ENCODE data around the gene SDHAF4.

Gene SDHAF4

DNA sequence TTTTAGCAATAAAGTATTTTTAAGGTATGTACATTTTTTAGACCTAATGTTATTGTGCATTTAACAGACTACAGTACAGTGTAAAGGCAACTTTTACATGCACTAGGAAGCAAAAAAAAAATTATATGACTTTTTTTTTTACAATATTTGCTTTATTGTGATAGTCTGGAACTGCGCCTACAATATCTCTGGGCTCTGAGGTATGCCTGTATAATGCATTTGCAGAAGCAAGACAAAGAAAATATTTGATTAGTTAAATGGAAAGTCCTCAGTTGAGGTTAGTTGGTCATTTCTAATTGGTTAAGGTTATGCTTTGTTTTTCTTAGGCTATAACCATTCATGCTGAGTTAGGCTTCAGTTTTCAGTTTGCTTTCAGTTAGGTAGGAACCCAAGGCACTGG, 54.0 kb downstream of the SDHAF4 start:
- H3K27ac ChIP-seq (ENCODE audit: low read depth in 2 of 2, low read length in 2 of 2), result no peak overlapping the region
- no peaks in the 10 kb centered on the region for H3K36me3 ChIP-seq (ENCODE audit: control insufficient read depth in 2 of 2, insufficient read depth in 2 of 2, low read length in 2 of 2)
- H3K9ac ChIP-seq (ENCODE audit: low read depth in 1 of 2, low read length in 2 of 2), result no peak overlapping the region
- H3K4me3 ChIP-seq (ENCODE audit: low read length in 2 of 2), result no peak overlapping the region
- H3K9me3 ChIP-seq (ENCODE audit: control insufficient read depth in 2 of 2, low read length in 2 of 2), result no peaks in the 10 kb centered on the region
- peaks cover 0 to 2% of the 10 kb centered on the region in 2 donors for H3K27me3 ChIP-seq (ENCODE audit: control insufficient read depth in 2 of 2, insufficient read depth in 2 of 2, low read length in 2 of 2)
- H3K4me1 ChIP-seq (ENCODE audit: control insufficient read depth in 2 of 2, insufficient read depth in 2 of 2, low read length in 2 of 2), result no peaks in the 10 kb centered on the region

GRCh38 chr6:70622461-70622860, 55.7 kb downstream of the SDHAF4 start:
- Histone ChIP-seq H3K27ac (ENCODE audit: low read depth in 2 of 2, low read length in 2 of 2) (no peak overlapping the region), H3K36me3 (ENCODE audit: control insufficient read depth in 2 of 2, insufficient read depth in 2 of 2, low read length in 2 of 2) (no peaks in the 10 kb centered on the region), H3K9me3 (ENCODE audit: control insufficient read depth in 2 of 2, low read length in 2 of 2) (no peaks in the 10 kb centered on the region), H3K27me3 (ENCODE audit: control insufficient read depth in 2 of 2, insufficient read depth in 2 of 2, low read length in 2 of 2) (peaks cover 0 to 2% of the 10 kb centered on the region in 2 donors), H3K9ac (ENCODE audit: low read depth in 1 of 2, low read length in 2 of 2) (no peak overlapping the region), H3K4me1 (ENCODE audit: control insufficient read depth in 2 of 2, insufficient read depth in 2 of 2, low read length in 2 of 2) (no peaks in the 10 kb centered on the region), H3K4me3 (ENCODE audit: low read length in 2 of 2) (no peak overlapping the region)

DNA sequence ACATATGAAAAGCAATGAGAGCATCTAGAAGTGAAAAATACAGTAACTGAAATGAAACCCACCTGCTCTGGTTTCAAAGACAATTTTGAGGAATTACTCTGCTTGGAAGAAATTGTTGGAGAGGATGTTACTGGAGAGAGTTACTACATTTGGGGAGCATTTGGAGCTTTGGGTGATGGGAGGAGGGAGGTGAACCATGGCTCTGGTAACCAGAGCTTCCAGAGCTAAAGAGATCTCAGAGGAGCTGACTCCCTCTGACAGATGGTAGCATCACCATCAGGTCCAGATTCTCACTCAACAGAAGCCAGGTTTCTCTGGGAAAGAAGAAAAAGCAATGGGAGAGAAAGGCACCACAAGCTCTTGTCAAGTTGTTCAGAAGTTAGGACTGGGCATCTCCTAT, 58.7 kb downstream of the SDHAF4 start:
- H3K9me3 ChIP-seq (ENCODE audit: control insufficient read depth in 2 of 2, low read length in 2 of 2), result no peaks in the 10 kb centered on the region
- no peaks in the 10 kb centered on the region for H3K4me1 ChIP-seq (ENCODE audit: control insufficient read depth in 2 of 2, insufficient read depth in 2 of 2, low read length in 2 of 2)
- no peak overlapping the region for H3K9ac ChIP-seq (ENCODE audit: low read depth in 1 of 2, low read length in 2 of 2)
- H3K4me3 ChIP-seq (ENCODE audit: low read length in 2 of 2), result no peak overlapping the region
- no peaks in the 10 kb centered on the region for H3K36me3 ChIP-seq (ENCODE audit: control insufficient read depth in 2 of 2, insufficient read depth in 2 of 2, low read length in 2 of 2)
- no peak overlapping the region for H3K27ac ChIP-seq (ENCODE audit: low read depth in 2 of 2, low read length in 2 of 2)
- H3K27me3 ChIP-seq (ENCODE audit: control insufficient read depth in 2 of 2, insufficient read depth in 2 of 2, low read length in 2 of 2), result peaks cover 2 to 5% of the 10 kb centered on the region in 2 donors

GRCh38 chr6:70627500-70628254, 60.9 kb downstream of the SDHAF4 start:
- no peaks in the 10 kb centered on the region for H3K9me3 ChIP-seq (ENCODE audit: control insufficient read depth in 2 of 2, low read length in 2 of 2)
- H3K4me1 ChIP-seq (ENCODE audit: control insufficient read depth in 2 of 2, insufficient read depth in 2 of 2, low read length in 2 of 2), result no peaks in the 10 kb centered on the region
- H3K4me3 ChIP-seq (ENCODE audit: low read length in 2 of 2), result no peak overlapping the region
- no peak overlapping the region for H3K27ac ChIP-seq (ENCODE audit: low read depth in 2 of 2, low read length in 2 of 2)
- no peak overlapping the region for H3K9ac ChIP-seq (ENCODE audit: low read depth in 1 of 2, low read length in 2 of 2)
- no peaks in the 10 kb centered on the region for H3K36me3 ChIP-seq (ENCODE audit: control insufficient read depth in 2 of 2, insufficient read depth in 2 of 2, low read length in 2 of 2)
- H3K27me3 ChIP-seq (ENCODE audit: control insufficient read depth in 2 of 2, insufficient read depth in 2 of 2, low read length in 2 of 2), result peaks cover 0 to 5% of the 10 kb centered on the region in 2 donors

GRCh38 chr6:70629929-70630328, 63.2 kb downstream of the SDHAF4 start:
- Histone ChIP-seq H3K9ac (ENCODE audit: low read depth in 1 of 2, low read length in 2 of 2) (no peak overlapping the region), H3K4me1 (ENCODE audit: control insufficient read depth in 2 of 2, insufficient read depth in 2 of 2, low read length in 2 of 2) (no peaks in the 10 kb centered on the region), H3K36me3 (ENCODE audit: control insufficient read depth in 2 of 2, insufficient read depth in 2 of 2, low read length in 2 of 2) (no peaks in the 10 kb centered on the region), H3K4me3 (ENCODE audit: low read length in 2 of 2) (no peak overlapping the region), H3K9me3 (ENCODE audit: control insufficient read depth in 2 of 2, low read length in 2 of 2) (no peaks in the 10 kb centered on the region), H3K27ac (ENCODE audit: low read depth in 2 of 2, low read length in 2 of 2) (no peak overlapping the region), H3K27me3 (ENCODE audit: control insufficient read depth in 2 of 2, insufficient read depth in 2 of 2, low read length in 2 of 2) (peaks cover 0 to 5% of the 10 kb centered on the region in 2 donors)

GRCh38 chr6:70633870-70634269, 67.1 kb downstream of the SDHAF4 start:
- no peaks in the 10 kb centered on the region for H3K4me1 ChIP-seq (ENCODE audit: control insufficient read depth in 2 of 2, insufficient read depth in 2 of 2, low read length in 2 of 2)
- H3K9ac ChIP-seq (ENCODE audit: low read depth in 1 of 2, low read length in 2 of 2), result no peak overlapping the region
- H3K27ac ChIP-seq (ENCODE audit: low read depth in 2 of 2, low read length in 2 of 2), result no peak overlapping the region

GRCh38 chr6:70636596-70636995, 69.9 kb downstream of the SDHAF4 start:
- no peaks in the 10 kb centered on the region for H3K27me3 ChIP-seq (ENCODE audit: control insufficient read depth in 2 of 2, insufficient read depth in 2 of 2, low read length in 2 of 2)
- H3K36me3 ChIP-seq (ENCODE audit: control insufficient read depth in 2 of 2, insufficient read depth in 2 of 2, low read length in 2 of 2), result no peaks in the 10 kb centered on the region
- H3K4me1 ChIP-seq (ENCODE audit: control insufficient read depth in 2 of 2, insufficient read depth in 2 of 2, low read length in 2 of 2), result no peaks in the 10 kb centered on the region
- no peaks in the 10 kb centered on the region for H3K9me3 ChIP-seq (ENCODE audit: control insufficient read depth in 2 of 2, low read length in 2 of 2)
- no peak overlapping the region for H3K4me3 ChIP-seq (ENCODE audit: low read length in 2 of 2)
- no peak overlapping the region for H3K27ac ChIP-seq (ENCODE audit: low read depth in 2 of 2, low read length in 2 of 2)
- H3K9ac ChIP-seq (ENCODE audit: low read depth in 1 of 2, low read length in 2 of 2), result no peak overlapping the region

More at GRCh38 chr6:70633870-70634269, 67.1 kb downstream of the SDHAF4 start:
- Histone ChIP-seq H3K9me3 (ENCODE audit: control insufficient read depth in 2 of 2, low read length in 2 of 2) (no peaks in the 10 kb centered on the region), H3K4me3 (ENCODE audit: low read length in 2 of 2) (no peak overlapping the region), H3K27me3 (ENCODE audit: control insufficient read depth in 2 of 2, insufficient read depth in 2 of 2, low read length in 2 of 2) (peaks cover 0 to 5% of the 10 kb centered on the region in 2 donors), H3K36me3 (ENCODE audit: control insufficient read depth in 2 of 2, insufficient read depth in 2 of 2, low read length in 2 of 2) (no peaks in the 10 kb centered on the region)

GRCh38 chr6:70638468-70638867, 71.7 kb downstream of the SDHAF4 start:
- Histone ChIP-seq H3K4me3 (ENCODE audit: low read length in 2 of 2) (no peak overlapping the region), H3K27me3 (ENCODE audit: control insufficient read depth in 2 of 2, insufficient read depth in 2 of 2, low read length in 2 of 2) (no peaks in the 10 kb centered on the region), H3K9ac (ENCODE audit: low read depth in 1 of 2, low read length in 2 of 2) (no peak overlapping the region), H3K36me3 (ENCODE audit: control insufficient read depth in 2 of 2, insufficient read depth in 2 of 2, low read length in 2 of 2) (no peaks in the 10 kb centered on the region), H3K4me1 (ENCODE audit: control insufficient read depth in 2 of 2, insufficient read depth in 2 of 2, low read length in 2 of 2) (no peaks in the 10 kb centered on the region), H3K9me3 (ENCODE audit: control insufficient read depth in 2 of 2, low read length in 2 of 2) (no peaks in the 10 kb centered on the region), H3K27ac (ENCODE audit: low read depth in 2 of 2, low read length in 2 of 2) (no peak overlapping the region)

All from mucosa of rectum (tissue), 2 donors.